ENCODE data around the gene PRRT3.
A peak's percentile ranks its signal among the peaks of the same experiment; 100 is the strongest.
"Not testable (repeated sequence)": the region's sequence is repeated elsewhere in the genome, so short reads cannot be mapped to it uniquely, and the experiment has no call there.

The PRRT3 gene

DNA sequence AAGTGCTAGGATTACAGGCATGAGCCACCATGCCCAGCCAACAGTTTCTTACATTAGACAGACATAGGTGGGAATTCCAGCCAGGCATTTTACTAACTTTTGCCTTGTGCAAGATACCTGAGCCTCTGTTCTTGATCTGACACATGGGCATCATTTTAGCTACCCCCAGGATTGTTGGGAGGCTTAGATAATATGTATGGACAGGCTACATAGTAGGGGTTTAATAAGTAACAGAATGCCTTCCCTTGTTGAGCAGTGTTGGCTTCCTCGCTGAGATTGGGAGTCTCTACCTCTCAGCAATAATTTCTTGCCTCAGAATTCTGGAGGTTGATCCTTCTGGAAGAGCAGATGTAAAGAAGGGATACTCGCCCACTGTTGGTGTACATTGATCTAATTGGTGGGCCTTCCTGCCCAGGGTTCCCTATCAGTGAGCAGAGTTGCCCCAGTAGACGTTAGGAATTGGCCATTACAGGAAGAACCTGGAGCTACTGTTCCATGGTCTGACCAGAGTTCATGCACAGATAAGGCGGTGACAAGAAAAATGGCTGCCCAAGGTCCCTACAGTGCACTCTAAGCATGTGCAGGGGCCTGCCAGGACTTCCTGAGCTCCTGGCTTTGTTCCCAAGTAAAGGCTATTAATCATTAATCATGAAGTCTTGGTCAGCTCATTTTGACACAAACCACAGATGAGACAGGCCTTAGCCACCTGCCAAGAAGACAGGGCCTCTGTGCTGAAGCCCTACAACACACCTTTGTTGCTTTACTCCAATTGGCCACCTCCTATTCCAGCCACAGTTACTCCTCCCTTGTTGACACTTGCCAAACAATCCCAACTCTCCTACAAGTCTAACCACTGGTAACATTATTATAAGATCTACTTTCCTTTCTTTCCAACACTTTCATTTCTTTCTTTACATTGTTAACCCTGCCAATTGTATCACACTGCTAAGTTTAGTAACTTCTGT, 54.5 kb downstream of the PRRT3 start:
- peak; percentile 39 for DNase-seq (ENCODE audit: low read depth)

DNA sequence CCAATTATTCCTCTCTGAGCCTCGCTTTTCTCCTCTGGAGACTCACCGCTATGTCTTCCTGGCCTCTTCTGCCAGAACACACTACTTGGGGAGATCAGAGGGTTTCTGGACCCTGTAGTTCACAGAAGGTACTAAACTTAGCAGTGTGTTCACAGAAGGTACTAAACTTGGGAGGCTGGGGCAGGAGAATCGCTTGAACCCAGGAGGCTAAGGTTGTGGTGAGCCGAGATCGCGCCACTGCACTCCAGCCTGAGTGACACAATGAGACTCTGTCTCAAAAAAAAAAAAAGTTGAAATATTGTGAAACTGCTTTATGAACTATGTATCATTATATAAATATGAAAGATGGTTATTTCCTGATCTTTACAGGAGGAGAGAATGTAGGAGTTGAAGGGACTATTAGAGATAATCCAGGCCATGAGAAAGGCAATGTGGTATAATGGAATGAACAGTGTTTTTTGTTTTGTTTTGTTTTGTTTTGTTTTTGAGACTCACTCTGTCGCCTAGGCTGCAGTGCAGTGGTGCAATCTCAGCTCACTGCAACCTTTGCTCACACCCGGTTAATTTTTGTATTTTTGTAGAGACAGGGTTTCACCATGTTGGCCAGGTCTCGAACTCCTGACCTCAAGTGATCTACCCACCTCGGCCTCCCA, 55.3 kb downstream of the PRRT3 start:
- not testable (repeated sequence) for DNase-seq (ENCODE audit: low read depth)

DNA sequence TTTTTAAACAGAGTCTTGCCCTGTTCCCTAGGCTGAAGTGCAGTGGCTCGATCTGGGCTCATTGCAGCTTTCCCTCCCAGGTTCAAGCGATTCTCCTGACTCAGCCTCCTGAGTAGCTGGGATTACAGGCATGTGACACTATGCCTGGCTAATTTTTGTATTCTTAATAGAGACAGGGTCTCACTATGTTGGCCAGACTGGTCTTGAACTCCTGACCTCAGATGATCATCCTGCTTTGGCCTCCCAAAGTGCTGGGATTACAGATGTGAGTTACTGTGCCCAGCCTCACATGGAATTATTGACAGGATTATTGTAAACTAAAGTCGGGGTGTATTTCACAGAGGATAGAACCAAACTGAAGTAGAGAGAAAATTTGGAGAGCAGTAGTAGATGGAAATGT, 56.5 kb downstream of the PRRT3 start:
- not testable (repeated sequence) for DNase-seq (ENCODE audit: low read depth)

Data from ELR (cell line).